ENCODE data around the gene BCL2.

BCL2 gene

GRCh38 chr18:63181706-63182309 lies 137.8 kb downstream of the BCL2 start:
- TF ChIP-seq CTCF (IDR thresholded peaks at IDR 0.05; ENCODE audit: low read depth, low read length, missing control alignments): no peak
- no peak overlapping the region for H3K4me3 ChIP-seq (ENCODE audit: low read depth, low read length)
- in situ Hi-C loops (cut with HindIII; ENCODE audit: low sequenced_read_pairs): no loop called here
- no peak for DNase-seq (ENCODE audit: low read depth)

- no peak for DNase-seq (ENCODE audit: low read depth)
- TF ChIP-seq CTCF (IDR thresholded peaks at IDR 0.05; ENCODE audit: low read depth, low read length, missing control alignments): no peak
- H3K4me3 ChIP-seq (ENCODE audit: low read depth, low read length): no peak overlapping the region
- in situ Hi-C loops (cut with HindIII; ENCODE audit: low sequenced_read_pairs): no loop called here
Measured at GRCh38 chr18:63180971-63181376, 138.6 kb downstream of the BCL2 start.

GRCh38 chr18:63180321-63180720 lies 139.2 kb downstream of the BCL2 start:
- TF ChIP-seq CTCF (IDR thresholded peaks at IDR 0.05; ENCODE audit: low read depth, low read length, missing control alignments): no peak
- in situ Hi-C loops (cut with HindIII; ENCODE audit: low sequenced_read_pairs): no loop called here
- no peak for DNase-seq (ENCODE audit: low read depth)
- no peak overlapping the region for H3K4me3 ChIP-seq (ENCODE audit: low read depth, low read length)

- no peak overlapping the region for H3K4me3 ChIP-seq (ENCODE audit: low read depth, low read length)
- no peak for DNase-seq (ENCODE audit: low read depth)
- in situ Hi-C loops (cut with HindIII; ENCODE audit: low sequenced_read_pairs): no loop called here
- TF ChIP-seq CTCF (IDR thresholded peaks at IDR 0.05; ENCODE audit: low read depth, low read length, missing control alignments): no peak
Measured at GRCh38 chr18:63179422-63179821, 140.1 kb downstream of the BCL2 start.

GRCh38 chr18:63178971-63179370 lies 140.6 kb downstream of the BCL2 start:
- TF ChIP-seq CTCF (IDR thresholded peaks at IDR 0.05; ENCODE audit: low read depth, low read length, missing control alignments): no peak
- in situ Hi-C loops (cut with HindIII; ENCODE audit: low sequenced_read_pairs): no loop called here
- no peak overlapping the region for H3K4me3 ChIP-seq (ENCODE audit: low read depth, low read length)
- no peak for DNase-seq (ENCODE audit: low read depth)

- H3K4me3 ChIP-seq (ENCODE audit: low read depth, low read length): peak overlapping the region; percentile 7
- no peak for DNase-seq (ENCODE audit: low read depth)
- no peak for TF ChIP-seq CTCF (IDR thresholded peaks at IDR 0.05; ENCODE audit: low read depth, low read length, missing control alignments)
- in situ Hi-C loops (cut with HindIII; ENCODE audit: low sequenced_read_pairs): no loop called here
Measured at GRCh38 chr18:63177919-63178821, 141.4 kb downstream of the BCL2 start.

All from astrocyte of the cerebellum (primary cell).